CD4-positive, alpha-beta T cell treated with Interleukin-15 for 1 hour (primary cell): ENCODE results near the gene LGR6.

Experiments used
- DNase-seq: peaks from one replicate; pipeline ENCODE4 v3.0.0-alpha.2; 2020

LGR6 gene

GRCh38 chr1:202302166-202302565, 108.6 kb downstream of the LGR6 start:
- DNase-seq, result no peak

GRCh38 chr1:202304375-202304774, 110.8 kb downstream of the LGR6 start:
- DNase-seq, result no peak

- no peak for DNase-seq
Observed at GRCh38 chr1:202305168-202305567, 111.6 kb downstream of the LGR6 start.

DNA sequence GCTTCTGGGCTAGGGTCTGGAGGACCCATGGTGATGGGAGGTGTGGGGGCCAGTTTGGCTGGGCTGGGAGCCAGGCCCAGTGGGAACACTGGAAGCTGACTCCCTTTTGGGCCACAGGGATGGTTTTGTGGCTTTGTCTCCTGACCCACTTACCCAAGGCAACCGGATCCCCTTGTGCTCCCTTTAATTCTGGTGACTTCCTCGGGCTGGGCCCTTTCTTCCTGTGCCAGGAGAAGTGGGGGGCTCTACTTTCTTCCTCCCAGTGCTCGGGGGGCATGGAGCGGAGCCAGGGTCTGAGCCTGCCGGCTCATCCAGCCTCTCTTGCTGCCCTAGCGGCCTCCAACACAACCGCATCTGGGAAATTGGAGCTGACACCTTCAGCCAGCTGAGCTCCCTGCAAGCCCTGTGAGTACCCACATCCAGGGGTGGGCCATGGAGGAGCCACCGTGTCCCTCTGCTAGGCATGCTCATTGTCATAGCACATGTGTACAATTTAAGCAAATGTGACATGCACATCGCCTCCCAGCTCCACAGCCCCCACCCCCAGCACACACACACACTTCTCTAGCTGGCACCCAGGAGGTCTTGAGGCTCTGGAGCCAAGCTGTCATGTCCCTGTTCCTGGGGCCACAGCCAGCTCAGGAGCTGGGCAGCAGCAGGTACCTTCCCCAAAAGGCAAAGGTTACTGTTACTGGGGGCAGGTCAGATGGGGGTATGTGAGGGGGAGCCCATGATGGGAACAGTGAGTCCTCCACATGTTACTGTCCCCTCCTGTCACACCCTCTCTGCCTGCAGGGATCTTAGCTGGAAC, 113.1 kb downstream of the LGR6 start:
- no peak for DNase-seq

- DNase-seq, result no peak
Observed at GRCh38 chr1:202310071-202310725, 116.6 kb downstream of the LGR6 start.

DNA sequence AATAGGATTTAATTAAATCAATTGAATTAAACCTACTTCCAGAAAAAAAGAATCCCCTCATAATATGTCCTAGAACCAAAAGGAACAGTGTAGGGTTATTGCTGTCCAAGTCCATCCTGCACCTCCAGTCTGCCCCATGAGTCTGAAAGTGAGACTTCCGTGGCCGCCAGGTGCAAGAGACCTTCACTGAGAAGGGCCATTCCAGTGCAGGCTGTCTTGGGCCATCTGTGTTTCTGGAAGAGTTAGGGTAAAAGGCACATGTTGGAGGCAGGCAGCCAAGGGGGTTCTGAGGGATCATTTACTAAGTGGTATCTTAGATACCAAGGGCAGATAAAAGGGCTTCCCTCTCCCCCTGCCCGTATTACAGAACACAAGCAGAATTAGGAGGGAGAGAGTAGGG, 117.1 kb downstream of the LGR6 start:
- DNase-seq, result no peak

DNA sequence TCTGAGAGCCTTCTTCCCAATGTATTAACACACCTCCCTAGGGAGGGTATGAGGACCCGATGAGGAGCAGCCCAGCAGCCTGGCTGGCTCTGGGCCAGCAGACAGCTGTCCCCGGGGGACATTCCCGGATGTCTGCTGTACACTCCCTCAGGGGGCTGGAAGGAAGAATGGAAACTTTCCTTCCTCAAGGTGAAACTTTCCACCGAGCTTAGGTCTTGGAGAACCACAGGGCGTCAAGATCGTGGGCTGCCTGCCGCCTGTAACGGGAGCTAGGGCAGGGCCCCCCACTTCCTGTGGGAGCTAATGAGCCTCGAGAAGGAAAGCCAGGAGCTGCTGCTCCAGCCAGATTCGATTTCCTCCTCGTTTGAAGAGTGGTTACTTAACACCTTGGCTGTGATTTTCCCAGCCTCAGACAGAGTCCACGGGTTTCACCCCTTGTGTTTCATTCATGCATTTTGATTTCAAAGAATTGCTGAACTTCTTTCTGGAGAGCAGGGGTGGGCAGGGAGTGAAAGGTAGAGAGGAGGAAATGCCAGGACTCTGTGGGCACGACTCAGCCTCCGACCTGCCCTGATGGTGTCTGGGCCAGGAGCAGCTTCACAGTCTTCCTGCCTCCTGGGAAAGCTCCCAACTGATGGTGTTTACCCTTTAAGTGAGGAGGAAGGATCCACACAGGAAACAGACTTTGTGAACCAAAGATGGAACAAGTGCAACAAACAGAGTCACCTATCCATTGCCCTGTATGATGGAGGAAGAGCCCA, 118.5 kb downstream of the LGR6 start:
- DNase-seq, result no peak

DNA sequence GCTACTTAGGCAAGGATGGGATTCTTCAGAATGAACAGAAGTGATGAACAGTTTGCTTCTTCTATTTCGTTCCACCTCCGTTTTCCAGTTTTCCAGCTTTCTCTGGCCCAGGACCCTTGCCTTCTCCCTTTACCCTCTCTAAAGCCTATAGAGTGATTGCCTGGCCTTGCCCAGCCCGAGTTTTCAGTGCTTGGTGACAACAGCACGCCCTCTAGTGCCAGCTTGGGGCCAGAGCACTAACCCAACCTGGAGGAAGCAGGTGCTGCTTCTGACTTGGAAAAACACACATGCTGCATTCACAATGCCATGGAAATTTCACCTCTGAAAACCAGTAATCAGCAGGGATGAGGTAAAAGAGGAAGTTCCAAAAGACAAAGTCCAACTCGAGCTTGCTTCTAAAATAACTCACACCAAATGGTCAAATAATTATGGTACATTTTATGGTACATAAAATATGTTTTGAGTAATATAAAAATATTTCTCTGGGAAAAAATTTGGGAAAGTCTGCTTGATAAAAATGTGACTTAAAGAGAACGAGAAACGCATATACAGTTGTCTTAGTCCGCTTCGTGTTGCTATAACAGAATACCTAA, 122.1 kb downstream of the LGR6 start:
- peak; percentile 63 for DNase-seq

- no peak for DNase-seq
Observed at GRCh38 chr1:202316186-202316585, 122.6 kb downstream of the LGR6 start.

DNA sequence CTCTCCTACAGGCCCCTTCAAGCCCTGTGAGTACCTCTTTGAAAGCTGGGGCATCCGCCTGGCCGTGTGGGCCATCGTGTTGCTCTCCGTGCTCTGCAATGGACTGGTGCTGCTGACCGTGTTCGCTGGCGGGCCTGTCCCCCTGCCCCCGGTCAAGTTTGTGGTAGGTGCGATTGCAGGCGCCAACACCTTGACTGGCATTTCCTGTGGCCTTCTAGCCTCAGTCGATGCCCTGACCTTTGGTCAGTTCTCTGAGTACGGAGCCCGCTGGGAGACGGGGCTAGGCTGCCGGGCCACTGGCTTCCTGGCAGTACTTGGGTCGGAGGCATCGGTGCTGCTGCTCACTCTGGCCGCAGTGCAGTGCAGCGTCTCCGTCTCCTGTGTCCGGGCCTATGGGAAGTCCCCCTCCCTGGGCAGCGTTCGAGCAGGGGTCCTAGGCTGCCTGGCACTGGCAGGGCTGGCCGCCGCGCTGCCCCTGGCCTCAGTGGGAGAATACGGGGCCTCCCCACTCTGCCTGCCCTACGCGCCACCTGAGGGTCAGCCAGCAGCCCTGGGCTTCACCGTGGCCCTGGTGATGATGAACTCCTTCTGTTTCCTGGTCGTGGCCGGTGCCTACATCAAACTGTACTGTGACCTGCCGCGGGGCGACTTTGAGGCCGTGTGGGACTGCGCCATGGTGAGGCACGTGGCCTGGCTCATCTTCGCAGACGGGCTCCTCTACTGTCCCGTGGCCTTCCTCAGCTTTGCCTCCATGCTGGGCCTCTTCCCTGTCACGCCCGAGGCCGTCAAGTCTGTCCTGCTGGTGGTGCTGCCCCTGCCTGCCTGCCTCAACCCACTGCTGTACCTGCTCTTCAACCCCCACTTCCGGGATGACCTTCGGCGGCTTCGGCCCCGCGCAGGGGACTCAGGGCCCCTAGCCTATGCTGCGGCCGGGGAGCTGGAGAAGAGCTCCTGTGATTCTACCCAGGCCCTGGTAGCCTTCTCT, 124.6 kb downstream of the LGR6 start:
- no peak for DNase-seq

- no peak for DNase-seq
Observed at GRCh38 chr1:202319381-202320080, 125.9 kb downstream of the LGR6 start.

DNA sequence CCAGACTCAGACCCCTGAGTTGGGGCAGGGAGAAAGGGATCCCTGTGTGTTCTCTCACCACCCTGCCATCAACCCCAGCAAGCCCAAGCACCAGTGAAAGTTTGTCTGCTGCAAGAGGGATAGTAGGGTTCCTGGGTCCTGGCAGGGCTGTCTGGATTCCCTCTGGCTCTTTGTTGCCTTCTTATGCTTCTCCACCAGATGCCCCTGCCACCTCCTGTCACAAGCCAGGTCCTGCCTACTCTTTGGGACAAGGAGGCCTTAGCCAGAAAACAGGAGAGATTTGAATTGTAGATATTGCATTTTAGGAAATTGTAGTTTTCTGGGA, 126.4 kb downstream of the LGR6 start:
- no peak for DNase-seq

DNA sequence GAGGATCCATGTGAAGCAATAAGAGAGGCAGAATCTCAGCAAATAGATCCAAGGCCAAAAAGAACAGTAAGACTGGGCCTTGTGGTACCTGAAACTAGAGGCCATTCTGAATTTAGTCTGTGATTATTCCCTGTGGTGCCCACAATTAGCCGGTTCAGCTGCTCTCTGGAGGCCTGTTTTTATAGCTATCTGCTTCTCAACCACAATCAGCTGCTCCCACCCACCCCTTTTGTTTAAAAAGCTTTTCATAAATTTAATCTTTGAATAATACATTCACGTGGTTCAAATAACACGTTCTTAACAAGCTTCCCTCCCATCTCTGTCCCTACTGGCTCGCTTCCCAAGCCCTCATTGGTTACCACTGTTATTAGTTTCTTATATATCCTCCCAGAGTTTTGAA, 130.1 kb downstream of the LGR6 start:
- no peak for DNase-seq

DNA sequence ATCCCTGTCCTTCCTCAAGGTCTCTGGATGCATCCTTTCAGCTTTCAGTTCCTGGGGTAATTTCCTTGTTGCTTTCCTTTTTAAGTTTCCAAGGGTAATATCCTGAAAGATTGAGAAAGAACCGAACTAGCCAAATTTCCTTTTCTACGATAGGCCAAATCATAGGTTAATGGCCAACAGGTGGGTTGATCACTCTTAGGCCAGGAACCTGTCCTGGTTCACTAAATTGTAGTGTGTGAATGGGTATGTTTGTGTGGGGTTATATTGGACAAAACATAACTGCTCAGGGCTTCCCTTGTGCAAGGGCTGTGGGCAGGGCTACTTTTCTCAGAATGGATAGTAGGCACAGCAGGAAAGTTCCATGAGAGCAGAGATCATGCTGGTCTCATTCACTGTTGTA, 131.0 kb downstream of the LGR6 start:
- no peak for DNase-seq

DNA sequence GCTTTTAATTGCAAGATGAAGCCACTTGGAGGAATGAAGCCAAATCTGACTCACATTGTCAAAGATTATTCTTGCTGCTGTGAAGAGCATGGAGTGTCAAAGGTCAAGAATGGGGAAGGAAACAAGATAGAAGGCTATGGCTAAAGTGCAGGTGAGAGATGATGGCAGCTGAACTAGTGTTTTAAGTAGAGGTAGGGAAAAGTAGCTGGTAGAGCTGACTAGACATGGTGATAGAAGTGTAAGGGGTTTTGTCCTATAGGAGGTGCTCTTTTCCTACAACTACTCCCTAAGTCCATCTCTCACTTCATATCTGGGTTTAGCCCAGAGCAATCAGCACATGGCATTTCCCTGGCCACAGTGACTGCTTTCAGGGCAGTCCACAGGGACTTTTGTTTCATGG, 136.3 kb downstream of the LGR6 start:
- DNase-seq, result no peak

DNA sequence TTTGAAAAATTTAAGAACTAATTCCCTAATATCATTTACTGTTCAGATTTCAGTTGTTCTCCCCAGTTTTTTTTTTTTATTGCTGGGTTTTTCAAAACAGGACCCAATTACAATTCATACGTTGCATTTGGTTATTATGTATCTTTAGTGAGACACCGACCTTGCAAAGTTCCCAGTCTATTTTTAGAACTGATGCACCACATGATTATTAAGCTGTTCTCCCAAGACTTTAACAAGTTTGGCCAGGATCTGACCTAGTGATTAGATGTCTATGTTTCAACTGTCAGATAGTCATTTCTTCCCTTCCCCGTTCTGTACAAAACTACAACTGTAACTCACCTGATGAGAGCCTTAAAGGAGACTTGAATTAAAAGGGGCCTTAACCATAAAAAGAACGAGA, 140.3 kb downstream of the LGR6 start:
- DNase-seq, result no peak

DNA sequence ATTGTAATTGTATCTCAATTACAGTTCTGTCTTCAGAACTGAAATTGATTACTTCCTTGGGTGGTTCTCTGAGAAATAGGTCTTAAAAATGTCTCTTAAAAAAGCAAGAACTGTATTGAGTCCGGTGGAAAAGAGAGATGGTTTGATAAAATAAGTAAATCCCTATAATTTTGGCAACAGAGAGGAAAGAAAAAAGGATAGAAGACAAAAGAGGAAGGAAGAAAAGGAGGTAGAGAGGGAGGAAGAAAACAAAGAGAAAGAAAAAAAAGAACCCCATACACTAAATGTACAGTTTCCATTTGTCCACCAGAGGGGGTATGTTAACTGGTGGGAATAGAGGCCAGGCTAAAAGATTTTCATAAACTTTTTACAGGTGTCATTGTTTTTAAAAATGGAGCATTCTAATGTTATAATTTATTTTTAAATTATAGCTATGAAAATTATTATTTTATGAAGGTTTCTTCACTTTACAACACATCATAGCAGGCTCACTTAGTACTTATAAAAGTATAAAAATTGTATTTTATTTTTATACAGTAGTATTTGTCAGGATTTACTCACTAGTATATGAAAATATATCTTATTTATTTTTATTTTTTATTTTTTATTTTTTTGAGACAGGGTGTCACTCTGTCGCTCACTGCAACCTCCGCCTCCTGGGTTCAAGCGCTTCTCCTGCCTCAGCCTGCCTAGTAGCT, 150.2 kb downstream of the LGR6 start:
- DNase-seq, result no peak

DNA sequence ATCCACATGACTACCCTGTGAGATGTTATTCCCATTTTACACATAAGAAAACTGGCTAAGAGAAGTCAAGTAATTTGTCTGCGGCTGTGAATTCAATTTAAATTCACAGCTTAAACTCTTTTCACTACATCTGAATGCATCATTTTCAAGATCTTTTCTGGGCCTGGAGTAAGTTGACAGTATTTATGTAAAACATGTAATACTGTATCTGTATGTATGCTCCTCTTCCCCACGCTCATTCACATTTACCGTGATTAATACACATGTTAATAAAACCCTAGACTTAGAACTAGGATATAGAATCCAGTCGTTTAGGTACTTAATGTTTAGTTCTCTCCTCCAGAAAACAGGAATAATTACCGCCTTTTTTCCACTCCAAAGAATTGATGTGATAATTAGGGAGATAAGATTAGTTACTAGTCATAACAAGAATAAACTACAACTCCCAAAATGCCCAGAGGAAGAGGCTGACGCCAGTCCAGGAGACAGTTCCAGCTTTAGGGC, 154.5 kb downstream of the LGR6 start:
- no peak for DNase-seq

DNA sequence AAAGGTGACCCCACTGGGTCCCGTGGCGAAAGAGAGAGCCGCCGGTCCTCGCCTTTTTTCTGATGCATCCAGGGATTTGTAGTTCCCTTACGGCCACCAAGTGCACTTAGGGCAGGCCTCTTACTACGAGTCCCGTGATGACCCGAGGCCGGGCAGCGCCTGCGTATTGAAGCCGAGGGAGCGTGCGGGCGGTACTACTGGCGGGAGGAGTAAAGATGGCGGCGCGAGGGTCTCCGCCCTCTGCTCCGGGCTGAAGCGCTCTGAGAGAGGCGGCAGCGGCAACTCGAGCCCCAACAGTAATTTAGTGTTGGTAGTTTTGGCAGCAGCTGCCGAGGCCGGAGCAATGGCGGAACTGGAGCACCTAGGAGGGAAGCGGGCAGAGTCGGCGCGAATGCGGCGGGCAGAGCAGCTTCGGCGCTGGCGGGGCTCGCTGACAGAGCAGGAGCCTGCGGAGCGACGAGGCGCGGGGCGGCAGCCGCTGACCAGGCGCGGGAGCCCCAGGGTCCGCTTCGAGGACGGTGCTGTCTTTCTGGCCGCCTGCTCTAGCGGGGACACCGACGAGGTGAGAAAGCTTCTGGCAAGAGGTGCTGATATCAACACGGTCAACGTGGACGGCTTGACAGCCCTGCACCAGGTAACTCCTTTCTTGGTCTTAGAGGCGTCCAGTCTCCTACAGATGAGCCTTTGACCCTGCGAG, 155.1 kb downstream of the LGR6 start, which contains the start of gene PPP1R12B:
TSS of gene PPP1R12B (plus strand) at position 191 of the 697 bp plus-strand sequence. CDS start at position 344, 153 bp downstream.
- DNase-seq, result peak; percentile 98
